Subcutaneous abdominal adipose tissue (tissue), 5 donors: Measurements from ENCODE around the gene CHSY1.

ENCODE experiments used
- H3K27ac ChIP-seq: one replicate; pipeline ENCODE4 v1.7.0; 2013; ENCODE audit warnings: low read depth, mild to moderate bottlenecking, inconsistent platforms, low read length, moderate library complexity
- H3K27me3 ChIP-seq, 5 donors: one replicate each; pipeline ENCODE4 v1.7.0; 2013; ENCODE audit warnings: low read length in 5 of 5, inconsistent platforms in 1 of 5; ENCODE audit not compliant: control insufficient read depth in 5 of 5, insufficient read depth in 4 of 5
- H3K36me3 ChIP-seq, 5 donors: one replicate each; pipeline ENCODE4 v1.7.0; 2013; ENCODE audit warnings: low read length in 5 of 5; ENCODE audit not compliant: control insufficient read depth in 5 of 5, insufficient read depth in 5 of 5
- H3K4me1 ChIP-seq, 5 donors: one replicate each; pipeline ENCODE4 v1.7.0; 2013; ENCODE audit warnings: low read length in 5 of 5, mild to moderate bottlenecking in 3 of 5, moderate library complexity in 1 of 5; ENCODE audit not compliant: control insufficient read depth in 5 of 5, insufficient read depth in 5 of 5
- H3K4me3 ChIP-seq, 5 donors: one replicate each; pipeline ENCODE4 v1.7.0; 2013; ENCODE audit warnings: low read length in 5 of 5, low read depth in 1 of 5
- H3K9ac ChIP-seq, 5 donors: one replicate each; pipeline ENCODE4 v1.7.0; 2013; ENCODE audit warnings: low read length in 5 of 5, mild to moderate bottlenecking in 4 of 5, moderate library complexity in 3 of 5
- H3K9me3 ChIP-seq, 5 donors: one replicate each; pipeline ENCODE4 v1.7.0; 2013; ENCODE audit warnings: low read length in 5 of 5; ENCODE audit not compliant: control insufficient read depth in 5 of 5
- donor health status: healthy.
- donor health status: healthy.
- donor health status: healthy.
- donor health status: healthy.
- donor health status: healthy.

The CHSY1 gene

GRCh38 chr15:101213570-101213969 lies 38.3 kb downstream of the CHSY1 start:
- Histone ChIP-seq H3K9ac (no peak overlapping the region), H3K9me3 (no peaks in the 10 kb centered on the region), H3K27me3 (no peaks in the 10 kb centered on the region), H3K27ac (no peak overlapping the region), H3K4me3 (no peak overlapping the region), H3K4me1 (peaks cover 0 to 22% (median 11%) of the 10 kb centered on the region in 5 donors), H3K36me3 (peaks cover 0 to 5% (median 0%) of the 10 kb centered on the region in 5 donors)

- H3K9ac ChIP-seq = no peak overlapping the region
- no peak overlapping the region for H3K4me3 ChIP-seq
- peaks cover 0 to 22% (median 12%) of the 10 kb centered on the region in 5 donors for H3K4me1 ChIP-seq
- peaks cover 0 to 5% (median 0%) of the 10 kb centered on the region in 5 donors for H3K36me3 ChIP-seq
- H3K27me3 ChIP-seq = no peaks in the 10 kb centered on the region
- no peak overlapping the region for H3K27ac ChIP-seq
- no peaks in the 10 kb centered on the region for H3K9me3 ChIP-seq
These were observed 38.7 kb downstream of the CHSY1 start for GRCh38 chr15:101213147-101213546.

- H3K27me3 ChIP-seq = no peaks in the 10 kb centered on the region
- H3K27ac ChIP-seq = no peak overlapping the region
- no peak overlapping the region for H3K9ac ChIP-seq
- H3K4me1 ChIP-seq = peaks cover 0 to 22% (median 12%) of the 10 kb centered on the region in 5 donors
- no peaks in the 10 kb centered on the region for H3K9me3 ChIP-seq
- no peak overlapping the region for H3K4me3 ChIP-seq
- peaks cover 0 to 5% (median 0%) of the 10 kb centered on the region in 5 donors for H3K36me3 ChIP-seq
These were observed 40.0 kb downstream of the CHSY1 start for GRCh38 chr15:101211897-101212296.

GRCh38 chr15:101210466-101210865 lies 41.4 kb downstream of the CHSY1 start:
- Histone ChIP-seq H3K27me3 (no peaks in the 10 kb centered on the region), H3K27ac (no peak overlapping the region), H3K4me3 (no peak overlapping the region), H3K9me3 (no peaks in the 10 kb centered on the region), H3K36me3 (peaks cover 0 to 5% (median 0%) of the 10 kb centered on the region in 5 donors), H3K4me1 (peaks cover 0 to 22% (median 12%) of the 10 kb centered on the region in 5 donors), H3K9ac (peak overlapping the region in 1 of 5 donors; percentile 30)

GRCh38 chr15:101210058-101210457 lies 41.8 kb downstream of the CHSY1 start:
- peaks cover 0 to 5% (median 0%) of the 10 kb centered on the region in 5 donors for H3K36me3 ChIP-seq
- H3K4me1 ChIP-seq = peaks cover 0 to 22% (median 14%) of the 10 kb centered on the region in 5 donors
- no peak overlapping the region for H3K4me3 ChIP-seq
- H3K27me3 ChIP-seq = no peaks in the 10 kb centered on the region
- H3K27ac ChIP-seq = no peak overlapping the region
- peak overlapping the region in 1 of 5 donors; percentile 30 for H3K9ac ChIP-seq
- no peaks in the 10 kb centered on the region for H3K9me3 ChIP-seq

GRCh38 chr15:101209285-101209845 lies 42.5 kb downstream of the CHSY1 start:
- Histone ChIP-seq H3K4me1 (peaks cover 0 to 22% (median 18%) of the 10 kb centered on the region in 5 donors), H3K9ac (no peak overlapping the region), H3K27ac (no peak overlapping the region), H3K4me3 (no peak overlapping the region), H3K9me3 (no peaks in the 10 kb centered on the region), H3K36me3 (peaks cover 0 to 4% (median 0%) of the 10 kb centered on the region in 5 donors), H3K27me3 (no peaks in the 10 kb centered on the region)

GRCh38 chr15:101207867-101208288 lies 44.0 kb downstream of the CHSY1 start:
- H3K27ac ChIP-seq = peak overlapping the region; percentile 14
- H3K9me3 ChIP-seq = no peaks in the 10 kb centered on the region
- H3K4me1 ChIP-seq = peaks cover 0 to 23% (median 18%) of the 10 kb centered on the region in 5 donors
- H3K27me3 ChIP-seq = no peaks in the 10 kb centered on the region
- no peak overlapping the region for H3K4me3 ChIP-seq
- H3K36me3 ChIP-seq = no peaks in the 10 kb centered on the region
- H3K9ac ChIP-seq = no peak overlapping the region

- Histone ChIP-seq H3K4me1 (peaks cover 3 to 38% (median 27%) of the 10 kb centered on the region in 5 donors), H3K9ac (no peak overlapping the region), H3K27ac (no peak overlapping the region), H3K9me3 (no peaks in the 10 kb centered on the region), H3K4me3 (no peak overlapping the region), H3K36me3 (no peaks in the 10 kb centered on the region), H3K27me3 (no peaks in the 10 kb centered on the region)
These were observed 45.7 kb downstream of the CHSY1 start for GRCh38 chr15:101206176-101206591.

GRCh38 chr15:101204739-101205535 lies 46.9 kb downstream of the CHSY1 start:
- peaks cover 3 to 43% (median 28%) of the 10 kb centered on the region in 5 donors for H3K4me1 ChIP-seq
- no peaks in the 10 kb centered on the region for H3K9me3 ChIP-seq
- H3K4me3 ChIP-seq = no peak overlapping the region
- H3K36me3 ChIP-seq = no peaks in the 10 kb centered on the region
- H3K27me3 ChIP-seq = no peaks in the 10 kb centered on the region
- no peak overlapping the region for H3K27ac ChIP-seq
- H3K9ac ChIP-seq = no peak overlapping the region

- Histone ChIP-seq H3K27me3 (no peaks in the 10 kb centered on the region), H3K27ac (no peak overlapping the region), H3K9me3 (no peaks in the 10 kb centered on the region), H3K36me3 (no peaks in the 10 kb centered on the region), H3K4me1 (peaks cover 5 to 37% (median 35%) of the 10 kb centered on the region in 5 donors), H3K4me3 (no peak overlapping the region), H3K9ac (no peak overlapping the region)
These were observed 48.1 kb downstream of the CHSY1 start for GRCh38 chr15:101203607-101204189.
